22Rv1 (cell line): Measurements from ENCODE around the gene GSKIP.

Source experiments
- CTCF ChIP-seq: fragments of 450-650 bp; IDR thresholded peaks from 2 replicates; pipeline ENCODE4 v1.5.1; 2017; ENCODE audit warnings: mild to moderate bottlenecking
- ZFX ChIP-seq: fragments of 450-650 bp; IDR thresholded peaks from 2 replicates; pipeline ENCODE4 v1.6.1; 2017; ENCODE audit warnings: antibody characterized with exemption, borderline replicate concordance

GRCh38 chr14:96384740-96385139, 21.4 kb downstream of the GSKIP start:
- TF ChIP-seq CTCF (no peak), ZFX (no peak)
